ENCODE data around the gene EML6. TPM values are rescaled to one million over a fixed set of nuclear protein-coding genes. Genes with fewer than 3 reads are reported as not detected.

Gene EML6
- polyA plus RNA-seq, 1 of the 3 experiments (the other 2 are of a cell fraction), result 1.1 TPM

GRCh38 chr2:54940723-54941122 is 217.3 kb downstream of the EML6 start:
- ChIA-PET POLR2A (no interaction called here), CTCF (interaction anchor here (1.5 kb wide), 1 partner anchor 228 kb away, joined by 3 read pairs; no protein-coding TSS in a partner anchor)
- no peaks in the 10 kb centered on the region for H3K36me3 ChIP-seq (replicated peaks in 1 of 2; ENCODE audit: control insufficient read depth in 1 of 2, insufficient read depth in 2 of 2, low read length in 1 of 2)
- H3K9me2 ChIP-seq, result no peaks in the 10 kb centered on the region
- no peak overlapping the region for H2AFZ ChIP-seq (ENCODE audit: low read depth)
- H3K9me3 ChIP-seq, result no peaks in the 10 kb centered on the region
- peaks cover 0 to 3% of the 10 kb centered on the region in 2 experiments; a peak in 1 of 4 replicates for H3K4me1 ChIP-seq (ENCODE audit: control insufficient read depth in 1 of 2, insufficient read depth in 2 of 2, low read depth in 1 of 2, low read length in 1 of 2)
- H3F3A ChIP-seq (replicated peaks; ENCODE audit: insufficient read depth), result no peaks in the 10 kb centered on the region
- H3K79me2 ChIP-seq (ENCODE audit: insufficient read depth), result no peaks in the 10 kb centered on the region
- no peaks in the 10 kb centered on the region for H3K27me3 ChIP-seq (ENCODE audit: insufficient read depth)
- no peak for DNase-seq
- H3K9ac ChIP-seq, result no peak overlapping the region
- no peak overlapping the region for H3K4me3 ChIP-seq (ENCODE audit: low read depth in 2 of 2, low read length in 1 of 2)
- no peak overlapping the region for H3K27ac ChIP-seq (ENCODE audit: low read depth in 2 of 2, low read length in 1 of 2)
- H3K4me2 ChIP-seq, result no peak overlapping the region
- WGBS (ENCODE audit: low lambda C conversion rate), result 56% methylated on average over 3 of the region's 3 CpGs
- no peak for TF ChIP-seq GATA2 (CRISPR knock-in tag; IDR thresholded peaks at IDR 0.05)
- no peak for TF ChIP-seq CTCF (IDR thresholded peaks at IDR 0.05)
- TF ChIP-seq RXRA (IDR thresholded peaks at IDR 0.05; ENCODE audit: borderline replicate concordance, low read depth), result no peak
- no peak for TF ChIP-seq MXI1 (IDR thresholded peaks at IDR 0.05; ENCODE audit: low read depth, low read length)
- TF ChIP-seq FOXM1 (IDR thresholded peaks at IDR 0.05; ENCODE audit: low read depth), result no peak
- TF ChIP-seq USF2 (IDR thresholded peaks at IDR 0.05; ENCODE audit: borderline replicate concordance, low read depth, low read length), result no peak
- TF ChIP-seq, protein P1, sequence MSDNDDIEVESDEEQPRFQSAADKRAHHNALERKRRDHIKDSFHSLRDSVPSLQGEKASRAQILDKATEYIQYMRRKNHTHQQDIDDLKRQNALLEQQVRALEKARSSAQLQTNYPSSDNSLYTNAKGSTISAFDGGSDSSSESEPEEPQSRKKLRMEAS (IDR thresholded peaks at IDR 0.05; ENCODE audit: low read depth), result no peak
- TF ChIP-seq TEAD4 (IDR thresholded peaks at IDR 0.05; ENCODE audit: borderline replicate concordance, insufficient read depth), result no peak
- no peak for TF ChIP-seq MEF2A (IDR thresholded peaks at IDR 0.05; ENCODE audit: borderline replicate concordance, low read depth)
- no peak for TF ChIP-seq TAF1 (IDR thresholded peaks at IDR 0.05; ENCODE audit: borderline replicate concordance, low read depth, low read length)
- no peak for TF ChIP-seq EZH2phosphoT487 (IDR thresholded peaks at IDR 0.05; ENCODE audit: borderline replicate concordance, low read depth)
- TF ChIP-seq JUND (IDR thresholded peaks at IDR 0.05), result no peak
- TF ChIP-seq, protein P2, sequence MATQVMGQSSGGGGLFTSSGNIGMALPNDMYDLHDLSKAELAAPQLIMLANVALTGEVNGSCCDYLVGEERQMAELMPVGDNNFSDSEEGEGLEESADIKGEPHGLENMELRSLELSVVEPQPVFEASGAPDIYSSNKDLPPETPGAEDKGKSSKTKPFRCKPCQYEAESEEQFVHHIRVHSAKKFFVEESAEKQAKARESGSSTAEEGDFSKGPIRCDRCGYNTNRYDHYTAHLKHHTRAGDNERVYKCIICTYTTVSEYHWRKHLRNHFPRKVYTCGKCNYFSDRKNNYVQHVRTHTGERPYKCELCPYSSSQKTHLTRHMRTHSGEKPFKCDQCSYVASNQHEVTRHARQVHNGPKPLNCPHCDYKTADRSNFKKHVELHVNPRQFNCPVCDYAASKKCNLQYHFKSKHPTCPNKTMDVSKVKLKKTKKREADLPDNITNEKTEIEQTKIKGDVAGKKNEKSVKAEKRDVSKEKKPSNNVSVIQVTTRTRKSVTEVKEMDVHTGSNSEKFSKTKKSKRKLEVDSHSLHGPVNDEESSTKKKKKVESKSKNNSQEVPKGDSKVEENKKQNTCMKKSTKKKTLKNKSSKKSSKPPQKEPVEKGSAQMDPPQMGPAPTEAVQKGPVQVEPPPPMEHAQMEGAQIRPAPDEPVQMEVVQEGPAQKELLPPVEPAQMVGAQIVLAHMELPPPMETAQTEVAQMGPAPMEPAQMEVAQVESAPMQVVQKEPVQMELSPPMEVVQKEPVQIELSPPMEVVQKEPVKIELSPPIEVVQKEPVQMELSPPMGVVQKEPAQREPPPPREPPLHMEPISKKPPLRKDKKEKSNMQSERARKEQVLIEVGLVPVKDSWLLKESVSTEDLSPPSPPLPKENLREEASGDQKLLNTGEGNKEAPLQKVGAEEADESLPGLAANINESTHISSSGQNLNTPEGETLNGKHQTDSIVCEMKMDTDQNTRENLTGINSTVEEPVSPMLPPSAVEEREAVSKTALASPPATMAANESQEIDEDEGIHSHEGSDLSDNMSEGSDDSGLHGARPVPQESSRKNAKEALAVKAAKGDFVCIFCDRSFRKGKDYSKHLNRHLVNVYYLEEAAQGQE (IDR thresholded peaks at IDR 0.05; ENCODE audit: low read depth, low read length), result no peak
- TF ChIP-seq RFX5 (IDR thresholded peaks at IDR 0.05; ENCODE audit: low read length), result no peak
- no peak for TF ChIP-seq POLR2AphosphoS5 (IDR thresholded peaks at IDR 0.05; ENCODE audit: low read depth, low read length)
- no peak for TF ChIP-seq SIN3A (IDR thresholded peaks at IDR 0.05; ENCODE audit: borderline replicate concordance, low read depth, low read length)
- no peak for TF ChIP-seq USF1 (IDR thresholded peaks at IDR 0.05; ENCODE audit: borderline replicate concordance, low read depth)
- TF ChIP-seq EP300 (IDR thresholded peaks at IDR 0.05; ENCODE audit: borderline replicate concordance in 1 of 2, low read depth in 1 of 2, low read length in 1 of 2), result no peak
- no peak for TF ChIP-seq GABPA (IDR thresholded peaks at IDR 0.05; ENCODE audit: low read depth)
- no peaks in the 10 kb centered on the region for H4K20me1 ChIP-seq (ENCODE audit: insufficient read depth)

Data from SK-N-SH (cell line).